SK-MEL-5 (cell line): ENCODE data around the gene GUCA2A. TPM values are rescaled to one million over a fixed set of nuclear protein-coding genes. Genes with fewer than 3 reads are reported as not detected.

Source experiments
- DNase-seq: peaks from one replicate; pipeline ENCODE4 v3.0.0-alpha.2; 2016; ENCODE audit warnings: low read depth, low spot score
- in situ Hi-C: cut with HindIII; loops from 2 replicates; pipeline ENCODE4 v1.10.0; 2016; ENCODE audit warnings: low sequenced_read_pairs, high pct_unique_total_duplicates, low pct_unique_long_range_greater_than_20kb
- total RNA-seq: library from RNA; depleted of rRNA; stranded (reverse); fragments of >200 nt; shearing (Covaris generic); gene quantifications from 2 replicates; pipeline ENCODE4 v1.2.3, GENCODE V29; 2014

GUCA2A gene
- total RNA-seq, 1 experiment from 2014 or later, result not detected

- in situ Hi-C loops, result no loop called here
- no peak for DNase-seq
Measured at GRCh38 chr1:42179900-42180329, 15.4 kb upstream of the GUCA2A start.

- no peak for DNase-seq
- in situ Hi-C loops, result no loop called here
Measured at GRCh38 chr1:42179275-42179674, 14.7 kb upstream of the GUCA2A start.

DNA sequence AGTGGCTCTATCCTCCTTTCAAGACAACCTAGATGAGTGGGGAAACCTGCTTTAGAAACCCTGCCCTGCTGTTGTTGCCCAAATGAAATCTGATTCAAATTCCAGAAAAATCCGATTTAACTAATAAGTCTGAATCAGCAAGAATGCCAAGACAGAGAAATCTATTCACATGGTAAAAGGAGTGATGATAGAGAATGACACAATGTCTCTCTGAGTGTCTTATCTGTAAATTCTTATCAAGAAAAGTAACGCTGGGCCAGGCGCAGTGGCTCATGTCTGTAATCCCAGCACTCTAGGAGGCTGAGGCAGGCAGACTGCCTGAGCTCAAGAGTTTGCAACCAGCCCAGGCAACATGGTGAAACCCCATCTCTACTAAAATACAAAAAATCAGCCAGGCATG lies 13.7 kb upstream of the GUCA2A start:
- DNase-seq, result no peak
- in situ Hi-C loops, result no loop called here

DNA sequence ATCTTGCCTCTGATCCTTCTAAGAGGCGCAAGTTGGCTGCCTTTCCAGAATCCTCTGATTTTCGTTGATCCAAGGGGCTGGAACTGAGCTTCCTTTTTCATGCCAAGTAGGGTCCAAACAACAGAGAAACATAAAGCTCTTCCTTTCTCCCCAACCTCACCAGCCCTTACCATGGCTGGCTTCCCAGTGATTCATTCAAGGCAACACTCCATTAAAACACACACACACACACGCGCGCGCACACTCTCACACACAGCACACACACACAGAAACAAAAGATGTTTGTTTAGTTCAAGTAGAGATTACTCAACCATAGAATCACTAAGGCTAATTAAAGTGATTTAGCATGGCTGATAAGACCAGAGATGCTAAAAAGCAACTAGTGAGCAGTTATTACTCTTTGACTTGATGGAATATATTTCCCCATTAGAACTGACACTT lies 13.0 kb upstream of the GUCA2A start:
- in situ Hi-C loops, result no loop called here
- DNase-seq, result peak; percentile 13

DNA sequence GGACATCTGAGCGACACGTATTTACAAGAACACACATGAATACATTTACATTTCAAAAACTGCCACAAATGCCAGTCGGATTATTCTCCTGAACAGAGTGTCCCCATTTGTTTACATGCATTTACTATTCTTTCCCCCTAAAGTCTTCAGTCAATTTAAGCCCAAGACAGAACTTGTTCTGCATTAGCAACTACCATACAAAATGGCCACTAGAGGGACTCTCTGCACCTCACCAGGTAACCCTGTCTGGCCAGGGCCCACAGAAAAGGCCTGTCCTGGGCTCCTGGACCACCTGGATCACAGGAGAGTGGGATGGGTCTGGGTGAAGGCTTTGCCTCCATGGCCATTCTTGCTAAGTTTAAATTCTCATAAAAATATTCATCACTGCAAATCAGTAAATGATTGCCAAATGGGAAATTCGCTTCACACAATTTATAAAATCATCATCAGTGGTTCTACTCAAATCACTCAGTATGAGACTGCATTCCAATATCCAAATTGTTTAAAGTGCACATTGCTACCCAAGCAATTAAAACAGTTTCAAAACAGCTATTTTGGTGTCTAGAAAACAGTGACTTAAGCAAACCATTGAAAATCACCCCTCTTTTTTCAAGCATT lies 12.5 kb upstream of the GUCA2A start:
- in situ Hi-C loops, result no loop called here
- DNase-seq, result peak; percentile 57

GRCh38 chr1:42175314-42176054 lies 10.9 kb upstream of the GUCA2A start:
- DNase-seq, result no peak
- in situ Hi-C loops, result no loop called here

DNA sequence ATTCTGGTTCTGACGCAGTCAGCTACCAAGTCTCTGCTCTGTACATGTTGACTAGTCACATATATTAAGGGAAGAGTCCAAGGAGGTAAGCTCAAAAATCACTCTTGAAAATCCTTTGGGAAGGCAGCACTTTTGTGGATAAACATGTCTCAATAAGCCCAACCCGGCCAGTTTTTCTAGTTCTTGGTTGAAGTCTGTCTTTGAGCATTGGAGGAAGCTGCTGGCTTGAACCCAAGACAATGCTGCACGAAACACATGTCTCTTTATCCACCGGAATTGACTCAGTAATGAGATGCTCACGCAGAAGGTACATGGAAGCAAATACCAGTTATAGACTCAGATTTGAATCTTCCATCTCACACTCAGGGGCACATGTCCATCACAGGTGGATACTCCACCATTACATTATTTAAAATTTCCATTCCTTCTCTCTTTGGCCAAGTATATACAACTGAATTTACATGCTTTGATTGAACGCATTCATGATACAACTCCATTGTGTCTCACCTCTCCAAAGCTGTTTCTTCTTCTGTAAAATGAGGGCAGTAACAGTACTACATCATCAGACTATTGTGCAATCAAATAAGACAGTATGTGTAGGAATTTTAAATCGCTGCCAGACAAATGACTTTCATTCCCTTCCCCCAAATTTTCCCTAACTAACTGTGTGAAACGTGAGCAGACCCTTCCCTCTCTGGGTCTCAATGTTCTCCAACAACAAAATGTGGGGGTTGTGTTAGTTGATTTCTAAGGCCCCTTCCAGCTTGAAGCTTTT lies 9.6 kb upstream of the GUCA2A start:
- no peak for DNase-seq
- in situ Hi-C loops, result no loop called here

DNA sequence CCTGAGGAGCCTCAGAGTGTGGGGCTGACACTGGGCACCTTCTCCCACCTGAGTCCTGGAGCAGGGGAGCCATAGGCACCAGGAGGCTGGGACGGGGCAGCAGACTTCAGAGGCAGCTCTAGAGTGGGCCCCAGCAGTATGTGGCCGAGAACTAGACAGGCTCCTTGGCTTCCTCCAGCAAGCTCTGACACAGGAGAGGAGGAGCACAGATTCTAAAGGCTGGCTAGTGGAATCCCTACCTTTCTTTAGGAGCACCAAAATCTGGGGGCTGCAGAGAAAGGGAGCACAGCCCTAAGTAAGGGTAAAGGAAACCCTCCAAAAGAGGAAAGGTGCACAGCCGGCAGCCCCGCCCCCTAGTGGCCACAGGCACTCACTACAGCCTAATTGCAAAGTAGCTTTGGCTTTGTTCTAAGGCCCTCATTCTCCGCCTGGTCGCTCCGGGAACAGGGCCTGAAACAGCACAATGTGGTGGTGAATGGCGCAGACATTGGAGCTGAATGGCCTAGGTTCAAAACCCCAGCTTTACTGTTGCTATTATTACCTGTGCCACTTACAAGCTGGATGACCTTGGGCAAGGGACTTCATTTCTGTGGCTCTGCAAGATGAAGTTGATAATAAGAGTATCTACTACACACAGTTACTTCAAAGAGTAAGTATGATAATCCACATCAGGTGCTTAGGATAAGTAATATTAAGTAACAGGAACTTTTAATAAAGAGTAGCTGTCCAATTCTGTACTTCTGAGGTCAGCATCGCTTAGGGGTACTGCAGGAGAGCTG lies 8.8 kb upstream of the GUCA2A start:
- peak; percentile 64 for DNase-seq
- in situ Hi-C loops, result no loop called here

DNA sequence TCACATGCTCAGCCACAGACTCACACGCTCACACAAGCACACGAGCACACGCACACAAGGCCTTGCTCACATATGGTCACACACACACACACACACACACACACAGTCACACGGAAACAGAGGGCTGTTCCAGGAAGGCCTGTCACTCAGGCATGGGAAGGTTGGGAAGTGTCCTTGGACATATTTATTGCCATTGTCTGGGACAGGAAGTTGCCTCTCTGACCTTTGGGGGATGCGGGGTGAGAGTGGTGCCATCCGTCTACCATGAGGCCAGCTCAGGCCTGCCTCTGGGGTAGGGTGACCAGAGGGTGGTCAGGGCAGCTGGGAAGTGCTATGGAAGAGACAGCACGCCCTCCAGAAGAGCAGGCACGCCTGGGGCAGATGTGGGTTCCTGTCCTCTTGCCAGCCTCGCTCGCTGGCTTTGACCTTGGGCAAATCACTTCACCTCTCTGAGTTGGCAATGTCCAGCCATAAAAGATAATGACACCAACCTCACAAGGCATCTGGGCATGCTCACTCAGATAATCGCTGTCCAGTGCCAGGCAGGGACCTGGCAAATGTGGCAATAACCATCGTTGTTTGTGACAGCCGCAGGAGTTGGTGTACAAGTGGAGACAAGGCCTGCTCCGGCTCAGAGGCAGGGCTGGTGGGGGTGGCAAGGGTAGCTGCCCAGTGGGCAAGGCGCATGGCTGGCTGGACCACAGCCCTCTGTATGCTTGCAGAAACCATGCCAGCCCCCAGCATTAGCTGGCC lies 8.0 kb upstream of the GUCA2A start:
- in situ Hi-C loops, result no loop called here

DNA sequence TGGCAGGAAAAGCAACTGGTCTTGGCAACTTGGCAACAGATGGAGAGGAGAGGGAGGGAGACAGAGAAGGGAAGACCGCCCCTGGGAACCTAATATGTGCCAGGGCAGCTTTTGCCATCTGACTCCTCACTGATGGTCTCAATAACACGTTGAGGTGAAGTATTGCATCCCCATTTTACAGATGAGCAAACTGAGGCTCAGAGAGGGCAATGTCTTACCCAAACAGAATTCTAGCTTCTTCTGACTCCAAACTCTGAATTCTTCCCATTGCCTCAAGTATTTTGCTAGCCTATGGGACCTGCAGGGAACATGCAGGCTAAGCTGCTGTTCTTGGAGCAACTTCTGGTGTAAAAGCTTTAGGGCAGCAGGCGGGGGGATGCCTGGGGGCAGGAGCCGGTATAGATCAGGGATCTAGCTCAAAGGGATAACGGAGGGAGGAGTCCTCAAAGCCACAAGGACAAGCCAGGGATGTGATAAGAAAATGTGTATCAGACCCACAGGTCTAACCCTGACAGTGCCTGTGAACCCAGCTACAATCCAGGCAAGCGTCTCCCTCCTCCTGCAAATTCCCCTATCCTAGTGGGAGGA lies 7.2 kb upstream of the GUCA2A start:
- in situ Hi-C loops, result no loop called here
- no peak for DNase-seq

More for the DNA sequence above, 8.0 kb upstream of the GUCA2A start:
- no peak for DNase-seq

DNA sequence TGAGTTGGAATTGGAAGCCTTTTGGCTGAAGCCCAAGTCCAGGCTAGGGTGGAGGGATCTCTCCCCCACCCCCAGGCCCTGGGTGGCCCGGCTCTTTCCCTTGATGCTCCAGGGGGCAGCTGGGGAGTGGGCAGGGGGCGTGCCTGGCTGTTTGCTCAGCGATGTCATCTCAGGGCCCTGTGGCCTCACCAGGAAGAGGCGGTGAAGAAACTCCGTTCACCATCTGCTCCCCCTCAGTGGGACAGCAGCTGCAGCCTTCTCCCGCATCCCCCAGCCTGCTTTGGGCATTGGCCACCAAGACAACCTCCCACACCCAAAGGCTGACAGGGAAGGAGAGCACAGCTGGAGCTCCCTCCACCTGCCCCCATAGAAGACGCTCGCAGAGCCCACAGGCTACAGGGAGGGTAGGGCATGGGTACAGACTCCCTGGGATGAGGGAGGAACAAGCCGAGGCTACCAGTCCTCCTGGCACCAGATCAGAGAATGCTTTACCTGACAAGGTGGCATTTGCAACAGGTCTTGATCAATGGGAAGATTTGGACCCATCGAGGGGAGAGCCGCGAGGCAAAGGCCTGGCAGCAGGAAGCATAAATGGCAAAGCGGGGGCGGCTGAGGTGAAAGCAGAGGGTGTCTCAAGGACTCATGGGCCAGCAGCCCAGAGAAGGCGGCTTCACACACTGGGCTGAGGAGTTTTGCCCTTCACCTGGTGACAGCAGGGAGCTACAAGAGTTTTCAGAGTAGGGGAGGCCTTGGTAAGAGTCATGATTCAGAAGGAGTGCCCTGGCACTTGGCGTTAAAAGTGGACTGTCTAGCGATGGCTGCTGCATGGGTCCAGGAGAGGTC lies 6.5 kb upstream of the GUCA2A start:
- in situ Hi-C loops, result no loop called here
- DNase-seq, result no peak

DNA sequence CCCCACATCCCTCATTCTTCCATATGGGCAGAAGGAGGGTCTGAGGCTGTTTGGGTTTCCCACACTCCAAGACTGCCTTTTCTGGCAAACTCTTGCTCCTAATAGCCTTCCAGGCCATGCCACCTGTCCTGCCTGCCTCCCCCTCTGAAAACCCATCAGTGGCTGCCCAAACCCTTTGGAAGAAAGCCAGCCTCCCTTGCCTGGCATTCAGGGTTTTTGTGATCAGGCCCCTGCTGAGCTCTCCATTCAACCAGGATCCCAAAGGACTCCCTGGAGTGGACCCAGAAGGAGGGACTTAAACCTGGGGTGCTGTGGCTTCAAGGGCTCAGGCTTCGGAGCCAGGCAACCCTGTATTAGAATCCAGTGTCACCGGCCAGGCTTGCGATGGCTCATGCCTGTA lies 4.2 kb upstream of the GUCA2A start:
- DNase-seq, result no peak
- in situ Hi-C loops, result no loop called here

- DNase-seq, result no peak
- in situ Hi-C loops, result no loop called here
Measured at GRCh38 chr1:42168391-42168670, 3.8 kb upstream of the GUCA2A start.

DNA sequence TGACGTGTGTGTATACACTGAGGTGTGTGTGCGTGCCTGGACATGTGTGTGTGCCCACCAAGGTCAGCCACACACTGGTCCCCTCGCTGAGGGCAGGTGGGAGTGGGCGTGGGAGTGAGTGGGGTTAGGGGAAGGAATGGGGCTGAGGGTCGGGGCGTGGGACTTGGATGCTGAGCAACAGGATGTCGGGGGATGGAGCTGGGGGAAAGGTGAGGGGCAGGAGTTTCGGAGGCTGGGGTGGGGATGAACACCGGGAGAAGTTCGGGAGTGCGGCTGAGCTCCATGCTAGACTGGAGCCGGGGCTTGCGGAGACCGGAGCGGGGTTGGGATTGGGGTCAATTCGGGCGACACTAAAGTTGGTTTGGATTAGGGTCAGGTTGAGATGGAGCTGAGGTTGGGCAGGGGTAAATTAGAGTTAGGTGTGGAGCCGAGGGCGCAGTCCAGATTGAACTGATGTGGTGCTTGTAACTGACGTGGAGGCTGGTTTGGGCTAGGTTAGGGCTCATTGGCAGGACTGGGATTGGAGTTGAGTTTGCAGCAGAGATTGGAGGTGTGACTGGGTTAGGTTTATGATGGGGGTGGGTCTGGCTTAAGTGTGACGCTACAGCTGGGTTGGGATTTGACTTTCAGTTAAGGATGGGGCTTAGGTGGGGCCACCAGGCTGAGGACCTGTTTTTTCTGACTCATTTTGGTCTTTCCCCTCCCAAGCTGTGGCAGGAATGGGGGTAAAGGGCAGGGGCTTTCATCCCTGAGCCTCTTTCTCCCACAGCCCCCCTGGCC lies 3.3 kb upstream of the GUCA2A start:
- in situ Hi-C loops, result no loop called here
- no peak for DNase-seq

DNA sequence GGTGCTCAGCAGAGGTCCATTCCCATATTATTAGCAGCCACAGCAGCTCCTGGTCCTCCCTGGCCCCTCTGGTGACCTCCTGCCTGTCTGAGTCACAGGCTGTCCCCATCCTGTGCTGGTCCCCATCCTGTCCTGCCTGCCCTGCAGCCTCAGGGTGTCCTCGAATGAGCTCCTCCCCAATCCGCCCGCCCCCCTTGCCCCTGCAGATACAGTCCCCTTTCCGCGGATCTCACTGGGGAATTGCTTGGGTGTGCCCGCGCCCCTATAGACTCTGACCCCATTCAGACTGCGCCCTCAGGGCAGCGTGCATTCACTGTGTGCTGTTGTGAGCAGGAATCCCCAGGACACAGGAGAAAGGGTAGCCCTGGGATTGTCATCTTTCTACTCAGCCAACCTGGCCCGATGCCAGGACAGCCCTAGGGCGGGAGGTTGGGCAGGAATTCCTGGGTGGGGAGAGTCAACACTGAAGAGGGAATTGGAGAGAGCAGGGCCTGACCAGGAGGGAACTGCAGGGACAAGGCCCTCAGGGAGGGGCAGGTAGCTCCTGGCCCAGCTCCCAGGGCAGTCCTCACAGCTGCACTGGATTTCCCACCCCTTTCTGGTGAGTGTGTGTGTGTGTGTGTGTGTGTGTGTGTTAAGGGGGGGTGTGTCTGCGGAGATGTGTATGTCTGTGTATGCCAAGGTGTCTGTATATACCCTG lies 1.1 kb upstream of the GUCA2A start:
- DNase-seq, result no peak
- in situ Hi-C loops, result no loop called here
